Erythroblast (primary cell): ENCODE data around the gene ZBTB7B.

Experiments used
- DNase-seq, 2 experiments: peaks; one replicate each; lab custom pipeline; 2025; lab: John Stamatoyannopoulos, UW
- GATA1 ChIP-seq: IDR thresholded peaks from 2 replicates; pipeline ENCODE4 v1.6.1; 2011; ENCODE audit warnings: low read depth, mild to moderate bottlenecking, control low read depth, low read length, moderate library complexity
- POLR2A ChIP-seq: IDR thresholded peaks from 2 replicates; pipeline ENCODE4 v1.6.1; 2011; ENCODE audit warnings: mild to moderate bottlenecking, low read length

ZBTB7B gene

GRCh38 chr1:155057788-155058211, 55.2 kb downstream of the ZBTB7B start:
- TF ChIP-seq GATA1 = no peak
- TF ChIP-seq POLR2A = no peak
- DNase-seq = no peak

- no peak for DNase-seq
- TF ChIP-seq GATA1 (no peak), POLR2A (no peak)
Measured at GRCh38 chr1:155060736-155061135, 58.1 kb downstream of the ZBTB7B start.

- DNase-seq = peak; percentile 87 to 93
Measured at GRCh38 chr1:155061381-155062150, 59.0 kb downstream of the ZBTB7B start.

GRCh38 chr1:155062151-155062686, 59.6 kb downstream of the ZBTB7B start:
- DNase-seq = no peak
- TF ChIP-seq GATA1 (no peak), POLR2A (no peak)

More at GRCh38 chr1:155061381-155062150, 59.0 kb downstream of the ZBTB7B start:
- TF ChIP-seq GATA1 (no peak), POLR2A (no peak)

GRCh38 chr1:155062702-155063411, 60.3 kb downstream of the ZBTB7B start:
- TF ChIP-seq GATA1 (no peak), POLR2A (no peak)
- DNase-seq = peak; percentile 72 to 79

- no peak for TF ChIP-seq GATA1
- TF ChIP-seq POLR2A = no peak
- peak; percentile 70 to 75 for DNase-seq
Measured at GRCh38 chr1:155063550-155064110, 61.0 kb downstream of the ZBTB7B start, which contains the start of gene EFNA4. TSS of gene EFNA4 (plus strand) at chr1:155063740. CDS start at chr1:155063824, 84 bp downstream.

GRCh38 chr1:155064111-155064831, 61.7 kb downstream of the ZBTB7B start:
- TF ChIP-seq POLR2A (no peak), GATA1 (no peak)
- no peak for DNase-seq

- DNase-seq = no peak
Measured at GRCh38 chr1:155064832-155065429, 62.3 kb downstream of the ZBTB7B start.

GRCh38 chr1:155066777-155067176, 64.2 kb downstream of the ZBTB7B start:
- TF ChIP-seq POLR2A (no peak), GATA1 (no peak)

More at GRCh38 chr1:155064832-155065429, 62.3 kb downstream of the ZBTB7B start:
- TF ChIP-seq GATA1 (no peak), POLR2A (no peak)

More at GRCh38 chr1:155066777-155067176, 64.2 kb downstream of the ZBTB7B start:
- no peak for DNase-seq
